H9 (cell line): Measurements from ENCODE around the gene ZNF71. TPM values are rescaled to one million over a fixed set of nuclear protein-coding genes. Genes with fewer than 3 reads are reported as not detected.

Experiments
- DNase-seq: peaks from one replicate; pipeline ENCODE4 v3.0.0-alpha.2; 2017
- H2AFZ ChIP-seq: one replicate; pipeline ENCODE4 v1.6.1; 2013; ENCODE audit warnings: mild to moderate bottlenecking, low read length, control low read depth, moderate library complexity
- H2AK5ac ChIP-seq: 2 replicates; pipeline ENCODE4 v1.6.1; 2013; ENCODE audit warnings: low read length, control low read depth, mixed read lengths; ENCODE audit not compliant: insufficient read length
- H2BK120ac ChIP-seq: one replicate; pipeline ENCODE4 v1.6.1; 2013; ENCODE audit warnings: low read depth, mild to moderate bottlenecking, low read length, control low read depth, inconsistent platforms; ENCODE audit not compliant: poor library complexity, severe bottlenecking
- H2BK12ac ChIP-seq: 2 replicates; pipeline ENCODE4 v1.6.1; 2013; ENCODE audit warnings: low read length, control low read depth, mixed read lengths, low read depth; ENCODE audit not compliant: insufficient read length
- H2BK15ac ChIP-seq: 2 replicates; pipeline ENCODE4 v1.6.1; 2013; ENCODE audit warnings: low read depth, low read length, control low read depth
- H2BK20ac ChIP-seq: one replicate; pipeline ENCODE4 v1.6.1; 2013; ENCODE audit warnings: low read depth, mild to moderate bottlenecking, low read length, control low read depth, inconsistent platforms; ENCODE audit not compliant: poor library complexity, severe bottlenecking
- H2BK5ac ChIP-seq: 2 replicates; pipeline ENCODE4 v1.6.1; 2013; ENCODE audit warnings: low read length, control low read depth, mixed read lengths; ENCODE audit not compliant: insufficient read length
- H3K14ac ChIP-seq: 2 replicates; pipeline ENCODE4 v1.6.1; 2013; ENCODE audit warnings: low read length, control low read depth; ENCODE audit not compliant: insufficient read depth
- H3K18ac ChIP-seq: 2 replicates; pipeline ENCODE4 v1.6.1; 2013; ENCODE audit warnings: low read depth, mild to moderate bottlenecking, mixed read lengths, low read length, control low read depth; ENCODE audit not compliant: insufficient read length
- H3K23ac ChIP-seq: 2 replicates; pipeline ENCODE4 v1.6.1; 2013; ENCODE audit warnings: low read length, control low read depth, mixed read lengths, low read depth; ENCODE audit not compliant: insufficient read length
- H3K23me2 ChIP-seq: 2 replicates; pipeline ENCODE4 v1.6.1; 2013; ENCODE audit warnings: low read depth, mild to moderate bottlenecking, mixed read lengths, low read length, control low read depth; ENCODE audit not compliant: insufficient read length, poor library complexity, severe bottlenecking
- H3K27ac ChIP-seq: 2 replicates; pipeline ENCODE4 v1.5.1; 2013; ENCODE audit warnings: low read length, control low read depth, mixed read lengths, low read depth; ENCODE audit not compliant: insufficient read length
- H3K27me3 ChIP-seq: 2 replicates; pipeline ENCODE4 v1.6.1; 2013; ENCODE audit warnings: low read length, control low read depth, inconsistent platforms; ENCODE audit not compliant: insufficient read depth
- H3K4ac ChIP-seq: 2 replicates; pipeline ENCODE4 v1.6.1; 2013; ENCODE audit warnings: low read depth, mild to moderate bottlenecking, control low read depth, inconsistent platforms, low read length, moderate library complexity
- H3K4me1 ChIP-seq: 2 replicates; pipeline ENCODE4 v1.6.1; 2013; ENCODE audit warnings: low read length, control low read depth, inconsistent platforms; ENCODE audit not compliant: insufficient read depth
- H3K4me2 ChIP-seq: 2 replicates; pipeline ENCODE4 v1.6.1; 2013; ENCODE audit warnings: low read length, control low read depth, mixed read lengths; ENCODE audit not compliant: insufficient read length, insufficient read depth
- H3K56ac ChIP-seq: 2 replicates; pipeline ENCODE4 v1.6.1; 2013; ENCODE audit warnings: low read depth, mild to moderate bottlenecking, mixed read lengths, low read length, control low read depth; ENCODE audit not compliant: insufficient read length
- H3K79me1 ChIP-seq: 2 replicates; pipeline ENCODE4 v1.6.1; 2013; ENCODE audit warnings: low read depth, mild to moderate bottlenecking, moderate library complexity, low read length, control low read depth, inconsistent platforms; ENCODE audit not compliant: insufficient read depth, poor library complexity, severe bottlenecking
- H3K79me2 ChIP-seq: 2 replicates; pipeline ENCODE4 v1.6.1; 2013; ENCODE audit warnings: low read length, control low read depth, inconsistent platforms; ENCODE audit not compliant: insufficient read depth
- H3K9ac ChIP-seq: 2 replicates; pipeline ENCODE4 v1.6.1; 2013; ENCODE audit warnings: low read length, control low read depth, mixed read lengths; ENCODE audit not compliant: insufficient read length; ENCODE audit errors: extremely low read depth
- H3K9me3 ChIP-seq: one replicate; pipeline ENCODE4 v1.6.1; 2013; ENCODE audit warnings: low read depth, low read length, inconsistent platforms; ENCODE audit not compliant: control insufficient read depth
- H3T11ph ChIP-seq: one replicate; pipeline ENCODE4 v1.6.1; 2013; ENCODE audit warnings: mild to moderate bottlenecking, low read length, control low read depth, inconsistent platforms
- H4K20me1 ChIP-seq: one replicate; pipeline ENCODE4 v1.6.1; 2013; ENCODE audit not compliant: control insufficient read depth, insufficient read length, insufficient read depth
- H4K5ac ChIP-seq: 2 replicates; pipeline ENCODE4 v1.6.1; 2013; ENCODE audit warnings: low read depth, mild to moderate bottlenecking, mixed read lengths, low read length, control low read depth; ENCODE audit not compliant: insufficient read length
- H4K8ac ChIP-seq: replicated peaks from 2 replicates; pipeline ENCODE4 v1.6.1; 2013; ENCODE audit warnings: low read length, control low read depth, mixed read lengths, low read depth; ENCODE audit not compliant: insufficient read length
- H4K91ac ChIP-seq: 2 replicates; pipeline ENCODE4 v1.6.1; 2013; ENCODE audit warnings: low read depth, mild to moderate bottlenecking, moderate library complexity, mixed read lengths, low read length, control low read depth; ENCODE audit not compliant: insufficient read length
- H3K27ac Mint-ChIP-seq, 3 experiments: 2 replicates in 2 of 3; 3 replicates in 1 of 3; pipeline ENCODE4 v1.8.0; 2020 to 2021; ENCODE audit warnings: mixed read lengths in 3 of 3, mild to moderate bottlenecking in 1 of 3, moderate library complexity in 1 of 3
- H3K27me3 Mint-ChIP-seq: 2 replicates; pipeline ENCODE4 v1.8.0; 2021; ENCODE audit warnings: low read depth, mild to moderate bottlenecking, moderate library complexity, mixed read lengths
- H3K36me3 Mint-ChIP-seq, 3 experiments: 2 replicates in 2 of 3; 3 replicates in 1 of 3; pipeline ENCODE4 v1.8.0; 2020 to 2021; ENCODE audit warnings: low read depth in 3 of 3, mixed read lengths in 3 of 3; ENCODE audit not compliant: insufficient read depth in 1 of 3
- H3K4me1 Mint-ChIP-seq, 2 experiments: 2 replicates each; pipeline ENCODE4 v1.8.0; 2020; ENCODE audit warnings: mixed read lengths in 2 of 2
- H3K4me3 Mint-ChIP-seq, 2 experiments: 2 replicates in 1 of 2; 3 replicates in 1 of 2; pipeline ENCODE4 v1.8.0; 2020 to 2021; ENCODE audit warnings: mild to moderate bottlenecking in 2 of 2, mixed read lengths in 2 of 2, moderate library complexity in 1 of 2
- H3K9me3 Mint-ChIP-seq, 2 experiments: 2 replicates in 1 of 2; 3 replicates in 1 of 2; pipeline ENCODE4 v1.8.0; 2020; ENCODE audit warnings: mild to moderate bottlenecking in 2 of 2, mixed read lengths in 2 of 2, moderate library complexity in 1 of 2
- CTCF ChIP-seq: fragments of 200-600 bp; sonication (generic); conservative IDR thresholded peaks from 3 replicates; pipeline ENCODE4 v1.8.0; 2021; ENCODE audit warnings: antibody characterized with exemption, mild to moderate bottlenecking
- WGBS: extraction: QIAGEN DNeasy Blood & Tissue Kit; methylation state at CpG from one replicate; pipeline ENCODE4 v1.1.7; 2013; ENCODE audit warnings: missing lambda C conversion rate, low lambda C conversion rate, mixed read lengths; ENCODE audit not compliant: insufficient read length; ENCODE audit errors: extremely low coverage; 5-methylcytosine and 5-hydroxymethylcytosine counted together
- total RNA-seq: library from RNA; stranded (reverse); gene quantifications from 2 replicates; pipeline ENCODE4 v1.2.1, GENCODE V29; 2021

ZNF71 gene
- total RNA-seq, 1 experiment from 2014 or later: 7.2 TPM

DNA sequence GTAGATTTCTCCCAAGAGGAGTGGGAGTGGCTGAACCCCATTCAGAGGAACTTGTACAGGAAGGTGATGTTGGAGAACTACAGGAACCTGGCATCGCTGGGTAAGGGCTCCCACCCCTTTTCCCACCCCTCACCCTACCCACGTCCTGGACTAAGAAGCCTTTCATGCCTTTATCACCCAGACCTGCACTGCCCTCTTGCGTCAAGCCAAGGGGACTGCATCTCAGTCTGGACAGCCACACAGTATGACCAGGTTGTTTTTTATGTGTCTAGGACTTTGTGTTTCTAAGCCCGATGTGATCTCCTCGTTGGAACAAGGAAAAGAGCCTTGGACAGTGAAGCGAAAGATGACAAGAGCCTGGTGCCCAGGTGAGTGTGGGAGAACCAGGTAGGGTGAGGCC is 47.6 kb upstream of the ZNF71 start:
- Histone ChIP-seq H4K5ac (no peak overlapping the region), H4K20me1 (no peaks in the 10 kb centered on the region), H3K14ac (no peak overlapping the region), H3K79me1 (no peaks in the 10 kb centered on the region), H2BK20ac (no peak overlapping the region), H3K23me2 (no peaks in the 10 kb centered on the region), H2AFZ (no peak overlapping the region), H3K18ac (no peak overlapping the region), H4K91ac (no peak overlapping the region), H2BK5ac (no peak overlapping the region), H2BK120ac (no peak overlapping the region), H3K79me2 (no peaks in the 10 kb centered on the region), H3T11ph (no peak overlapping the region), H3K27me3 (no peaks in the 10 kb centered on the region; the same call in 1 of the 2 replicates), H2AK5ac (no peak overlapping the region), H3K27ac (no peak overlapping the region), H2BK12ac (no peak overlapping the region), H2BK15ac (no peak overlapping the region), H3K9ac (no peak overlapping the region), H3K4me1 (no peaks in the 10 kb centered on the region), H3K9me3 (peaks cover 40% of the 10 kb centered on the region), H3K4me2 (no peak overlapping the region), H4K8ac (no peak overlapping the region), H3K56ac (no peak overlapping the region), H3K4ac (no peak overlapping the region), H3K23ac (no peak overlapping the region)
- H3K4me1 Mint-ChIP-seq: no peaks in the 10 kb centered on the region
- TF ChIP-seq CTCF: peak; percentile 40
- peaks cover 3% of the 10 kb centered on the region; the same call in 1 of the 2 replicates for H3K27me3 Mint-ChIP-seq
- peak; percentile 41 for DNase-seq
- no CpG with 5 or more reads among the region's 6 CpGs for WGBS
- peaks cover 42 to 71% (median 49%) of the 10 kb centered on the region in 3 experiments for H3K36me3 Mint-ChIP-seq
- no peak overlapping the region for H3K4me3 Mint-ChIP-seq
- H3K27ac Mint-ChIP-seq: no peak overlapping the region
- peaks cover 74 to 76% of the 10 kb centered on the region in 2 experiments for H3K9me3 Mint-ChIP-seq
